ENCODE data around the gene AXDND1. TPM values are rescaled to one million over a fixed set of nuclear protein-coding genes. Genes with fewer than 3 reads are reported as not detected.
"Not testable (repeated sequence)": the region's sequence is repeated elsewhere in the genome, so short reads cannot be mapped to it uniquely, and the experiment has no call there.

AXDND1 gene
- total and polyA plus RNA-seq, 9 donors, result 0.07 to 4.1 (median 0.17) TPM; not detected in 3

GRCh38 chr1:179385510-179385909 is 19.7 kb downstream of the AXDND1 start:
- Histone ChIP-seq H3K4me3 (no peak overlapping the region), H3K9me3 (no peaks in the 10 kb centered on the region), H3K27ac (no peak overlapping the region), H3K4me1 (ENCODE audit: insufficient read depth) (peaks cover 2% of the 10 kb centered on the region), H3K36me3 (no peaks in the 10 kb centered on the region), H3K27me3 (no peaks in the 10 kb centered on the region)
- intact Hi-C loops (cut with DNase I), result no loop called here
- WGBS, 3 donors, result 92 to 93% (median 93%) methylated on average over 1 of the region's 1 CpG
- TF ChIP-seq EP300 (IDR thresholded peaks at IDR 0.05), result no peak
- DNase-seq, result no peak

- Histone ChIP-seq H3K27me3 (no peaks in the 10 kb centered on the region), H3K36me3 (no peaks in the 10 kb centered on the region), H3K27ac (no peak overlapping the region), H3K4me1 (ENCODE audit: insufficient read depth) (peaks cover 2% of the 10 kb centered on the region), H3K4me3 (no peak overlapping the region), H3K9me3 (no peaks in the 10 kb centered on the region)
- 93 to 99% (median 97%) methylated on average over 3 of the region's 3 CpGs for WGBS, 3 donors
- no peak for TF ChIP-seq EP300 (IDR thresholded peaks at IDR 0.05)
- TF ChIP-seq POLR2A (IDR thresholded peaks at IDR 0.05), result no peak
- TF ChIP-seq CTCF (IDR thresholded peaks at IDR 0.05), result no peak
- no peak for DNase-seq
- intact Hi-C loops (cut with DNase I), result no loop called here
Measured at GRCh38 chr1:179393721-179394120, 27.9 kb downstream of the AXDND1 start.

- intact Hi-C loops (cut with DNase I); H3K36me3 ChIP-seq; DNase-seq; H3K4me3 ChIP-seq; H3K27ac ChIP-seq; H3K4me1 ChIP-seq (ENCODE audit: insufficient read depth); H3K27me3 ChIP-seq; H3K9me3 ChIP-seq: not testable (repeated sequence)
- WGBS, 3 donors, result 88 to 97% (median 90%) methylated on average over 2 of the region's 2 CpGs
Measured at GRCh38 chr1:179399399-179399798, 33.6 kb downstream of the AXDND1 start.

- H3K4me3 ChIP-seq; H3K9me3 ChIP-seq; DNase-seq; intact Hi-C loops (cut with DNase I); H3K27me3 ChIP-seq; H3K36me3 ChIP-seq; H3K27ac ChIP-seq; H3K4me1 ChIP-seq (ENCODE audit: insufficient read depth): not testable (repeated sequence)
- WGBS, 3 donors, result 75 to 95% (median 92%) methylated on average over 1 of the region's 3 CpGs
Measured at GRCh38 chr1:179417760-179418159, 52.0 kb downstream of the AXDND1 start.

GRCh38 chr1:179418706-179419105 is 52.9 kb downstream of the AXDND1 start:
- H3K36me3 ChIP-seq; H3K27me3 ChIP-seq; H3K9me3 ChIP-seq; DNase-seq; H3K4me1 ChIP-seq (ENCODE audit: insufficient read depth); H3K27ac ChIP-seq; intact Hi-C loops (cut with DNase I); H3K4me3 ChIP-seq: not testable (repeated sequence)
- WGBS, 3 donors, result 87 to 92% (median 87%) methylated on average over 12 to 27 of the region's 32 CpGs

GRCh38 chr1:179424610-179425009 is 58.8 kb downstream of the AXDND1 start:
- no peak for DNase-seq
- WGBS, 3 donors, result 96 to 98% (median 98%) methylated on average over 2 of the region's 2 CpGs
- no peaks in the 10 kb centered on the region for H3K27me3 ChIP-seq
- intact Hi-C loops (cut with DNase I), result no loop called here
- no peaks in the 10 kb centered on the region for H3K9me3 ChIP-seq
- no peaks in the 10 kb centered on the region for H3K36me3 ChIP-seq
- no peaks in the 10 kb centered on the region for H3K4me1 ChIP-seq (ENCODE audit: insufficient read depth)
- H3K27ac ChIP-seq, result no peak overlapping the region
- H3K4me3 ChIP-seq, result no peak overlapping the region
- no peak for TF ChIP-seq POLR2A (IDR thresholded peaks at IDR 0.05)
- TF ChIP-seq CTCF (IDR thresholded peaks at IDR 0.05), result no peak
- no peak for TF ChIP-seq EP300 (IDR thresholded peaks at IDR 0.05)

- no peaks in the 10 kb centered on the region for H3K36me3 ChIP-seq
- no peak overlapping the region for H3K27ac ChIP-seq
- no peaks in the 10 kb centered on the region for H3K9me3 ChIP-seq
- H3K27me3 ChIP-seq, result no peaks in the 10 kb centered on the region
- no peak for TF ChIP-seq CTCF (IDR thresholded peaks at IDR 0.05)
- TF ChIP-seq EP300 (IDR thresholded peaks at IDR 0.05), result no peak
- no peak for TF ChIP-seq POLR2A (IDR thresholded peaks at IDR 0.05)
- DNase-seq, result no peak
- intact Hi-C loops (cut with DNase I), result no loop called here
- no peaks in the 10 kb centered on the region for H3K4me1 ChIP-seq (ENCODE audit: insufficient read depth)
- no peak overlapping the region for H3K4me3 ChIP-seq
Measured at GRCh38 chr1:179425186-179425585, 59.4 kb downstream of the AXDND1 start.

Data from ovary (tissue), 9 donors.